ENCODE measurements around the gene HOXD10. TPM values are rescaled to one million over a fixed set of nuclear protein-coding genes. Genes with fewer than 3 reads are reported as not detected.

Gene HOXD10
- total RNA-seq, 1 experiment from 2014 or later: not detected

DNA sequence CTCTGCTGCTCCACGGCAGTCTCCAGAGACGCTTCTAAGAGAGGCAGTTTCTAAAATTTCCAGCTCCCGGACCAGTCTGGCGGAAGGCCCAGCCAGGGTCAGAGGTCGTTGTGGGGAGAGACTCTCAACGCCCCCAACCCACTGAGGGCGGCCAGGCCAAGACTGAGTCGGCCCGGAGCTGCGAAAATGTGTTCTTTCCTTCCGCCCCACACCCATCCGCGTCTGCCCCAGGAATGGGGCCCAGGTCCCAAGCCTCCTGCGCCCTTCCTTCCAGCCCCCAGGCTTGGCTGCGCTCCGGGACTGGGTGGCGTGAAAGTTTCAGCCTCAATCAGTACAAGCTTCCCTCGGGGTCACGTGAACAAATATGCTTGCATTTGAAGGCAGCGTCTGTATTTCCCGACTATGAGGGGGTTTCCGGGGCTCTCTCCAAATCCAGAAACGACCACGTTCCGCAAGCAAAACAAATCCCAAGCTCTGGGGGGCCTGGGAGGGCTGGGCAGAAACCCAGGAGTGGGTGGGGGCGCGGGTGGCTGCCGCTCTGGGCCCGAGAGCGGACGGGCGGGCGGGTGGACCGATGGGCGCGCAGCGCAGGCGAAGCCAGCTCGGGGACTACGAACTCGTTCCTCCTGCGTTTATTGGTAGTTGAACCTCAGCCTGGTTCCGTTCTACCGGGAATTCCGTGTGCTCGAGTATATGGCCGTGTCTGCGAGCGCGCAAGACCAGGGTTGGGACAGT lies 43.8 kb downstream of the HOXD10 start:
- ATAC-seq (no peak), DNase-seq (ENCODE audit: low read depth, low spot score) (no peak)
- in situ Hi-C loops (cut with HindIII; ENCODE audit: low pct_unique_long_range_greater_than_20kb, low sequenced_read_pairs) (no loop called here), intact Hi-C loops (cut with micrococcal nuclease; ENCODE audit: unreplicated experiment) (no loop called here)
- Histone ChIP-seq H3K36me3 (ENCODE audit: control insufficient read depth, insufficient read depth, low read length) (no peaks in the 10 kb centered on the region), H3K4me3 (ENCODE audit: low read depth in 2 of 2, low read length in 2 of 2) (no peak overlapping the region), H3K27me3 (ENCODE audit: control insufficient read depth, insufficient read depth, low read length) (no peaks in the 10 kb centered on the region; the same call in 1 of the 2 replicates), H3K9me3 (ENCODE audit: control insufficient read depth, insufficient read depth, low read depth, low read length) (no peaks in the 10 kb centered on the region), H3K27ac (ENCODE audit: low read length) (no peak overlapping the region), H3K4me1 (ENCODE audit: control insufficient read depth, insufficient read depth, low read length) (peaks cover 3% of the 10 kb centered on the region; the same call in 1 of the 2 replicates)
- POLR2A ChIA-PET: no interaction called here
- no TSS peak for BruUV-seq (replicated peaks)
- CTCF ChIA-PET: no interaction called here
- TF ChIP-seq, protein P1, sequence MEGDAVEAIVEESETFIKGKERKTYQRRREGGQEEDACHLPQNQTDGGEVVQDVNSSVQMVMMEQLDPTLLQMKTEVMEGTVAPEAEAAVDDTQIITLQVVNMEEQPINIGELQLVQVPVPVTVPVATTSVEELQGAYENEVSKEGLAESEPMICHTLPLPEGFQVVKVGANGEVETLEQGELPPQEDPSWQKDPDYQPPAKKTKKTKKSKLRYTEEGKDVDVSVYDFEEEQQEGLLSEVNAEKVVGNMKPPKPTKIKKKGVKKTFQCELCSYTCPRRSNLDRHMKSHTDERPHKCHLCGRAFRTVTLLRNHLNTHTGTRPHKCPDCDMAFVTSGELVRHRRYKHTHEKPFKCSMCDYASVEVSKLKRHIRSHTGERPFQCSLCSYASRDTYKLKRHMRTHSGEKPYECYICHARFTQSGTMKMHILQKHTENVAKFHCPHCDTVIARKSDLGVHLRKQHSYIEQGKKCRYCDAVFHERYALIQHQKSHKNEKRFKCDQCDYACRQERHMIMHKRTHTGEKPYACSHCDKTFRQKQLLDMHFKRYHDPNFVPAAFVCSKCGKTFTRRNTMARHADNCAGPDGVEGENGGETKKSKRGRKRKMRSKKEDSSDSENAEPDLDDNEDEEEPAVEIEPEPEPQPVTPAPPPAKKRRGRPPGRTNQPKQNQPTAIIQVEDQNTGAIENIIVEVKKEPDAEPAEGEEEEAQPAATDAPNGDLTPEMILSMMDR (IDR thresholded peaks at IDR 0.05): no peak
- TF ChIP-seq POLR2AphosphoS5 (IDR thresholded peaks at IDR 0.05; ENCODE audit: low read depth, low read length): no peak
- TF ChIP-seq SIN3A (IDR thresholded peaks at IDR 0.05; ENCODE audit: borderline replicate concordance, insufficient read depth, low read depth, low read length): no peak
- TF ChIP-seq TCF7L2 (IDR thresholded peaks at IDR 0.05; ENCODE audit: low read depth, low read length): no peak
- TF ChIP-seq, protein P2, sequence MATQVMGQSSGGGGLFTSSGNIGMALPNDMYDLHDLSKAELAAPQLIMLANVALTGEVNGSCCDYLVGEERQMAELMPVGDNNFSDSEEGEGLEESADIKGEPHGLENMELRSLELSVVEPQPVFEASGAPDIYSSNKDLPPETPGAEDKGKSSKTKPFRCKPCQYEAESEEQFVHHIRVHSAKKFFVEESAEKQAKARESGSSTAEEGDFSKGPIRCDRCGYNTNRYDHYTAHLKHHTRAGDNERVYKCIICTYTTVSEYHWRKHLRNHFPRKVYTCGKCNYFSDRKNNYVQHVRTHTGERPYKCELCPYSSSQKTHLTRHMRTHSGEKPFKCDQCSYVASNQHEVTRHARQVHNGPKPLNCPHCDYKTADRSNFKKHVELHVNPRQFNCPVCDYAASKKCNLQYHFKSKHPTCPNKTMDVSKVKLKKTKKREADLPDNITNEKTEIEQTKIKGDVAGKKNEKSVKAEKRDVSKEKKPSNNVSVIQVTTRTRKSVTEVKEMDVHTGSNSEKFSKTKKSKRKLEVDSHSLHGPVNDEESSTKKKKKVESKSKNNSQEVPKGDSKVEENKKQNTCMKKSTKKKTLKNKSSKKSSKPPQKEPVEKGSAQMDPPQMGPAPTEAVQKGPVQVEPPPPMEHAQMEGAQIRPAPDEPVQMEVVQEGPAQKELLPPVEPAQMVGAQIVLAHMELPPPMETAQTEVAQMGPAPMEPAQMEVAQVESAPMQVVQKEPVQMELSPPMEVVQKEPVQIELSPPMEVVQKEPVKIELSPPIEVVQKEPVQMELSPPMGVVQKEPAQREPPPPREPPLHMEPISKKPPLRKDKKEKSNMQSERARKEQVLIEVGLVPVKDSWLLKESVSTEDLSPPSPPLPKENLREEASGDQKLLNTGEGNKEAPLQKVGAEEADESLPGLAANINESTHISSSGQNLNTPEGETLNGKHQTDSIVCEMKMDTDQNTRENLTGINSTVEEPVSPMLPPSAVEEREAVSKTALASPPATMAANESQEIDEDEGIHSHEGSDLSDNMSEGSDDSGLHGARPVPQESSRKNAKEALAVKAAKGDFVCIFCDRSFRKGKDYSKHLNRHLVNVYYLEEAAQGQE (IDR thresholded peaks at IDR 0.05; ENCODE audit: insufficient read depth in 1 of 2, low read depth in 2 of 2, low read length in 1 of 2): no peak

DNA sequence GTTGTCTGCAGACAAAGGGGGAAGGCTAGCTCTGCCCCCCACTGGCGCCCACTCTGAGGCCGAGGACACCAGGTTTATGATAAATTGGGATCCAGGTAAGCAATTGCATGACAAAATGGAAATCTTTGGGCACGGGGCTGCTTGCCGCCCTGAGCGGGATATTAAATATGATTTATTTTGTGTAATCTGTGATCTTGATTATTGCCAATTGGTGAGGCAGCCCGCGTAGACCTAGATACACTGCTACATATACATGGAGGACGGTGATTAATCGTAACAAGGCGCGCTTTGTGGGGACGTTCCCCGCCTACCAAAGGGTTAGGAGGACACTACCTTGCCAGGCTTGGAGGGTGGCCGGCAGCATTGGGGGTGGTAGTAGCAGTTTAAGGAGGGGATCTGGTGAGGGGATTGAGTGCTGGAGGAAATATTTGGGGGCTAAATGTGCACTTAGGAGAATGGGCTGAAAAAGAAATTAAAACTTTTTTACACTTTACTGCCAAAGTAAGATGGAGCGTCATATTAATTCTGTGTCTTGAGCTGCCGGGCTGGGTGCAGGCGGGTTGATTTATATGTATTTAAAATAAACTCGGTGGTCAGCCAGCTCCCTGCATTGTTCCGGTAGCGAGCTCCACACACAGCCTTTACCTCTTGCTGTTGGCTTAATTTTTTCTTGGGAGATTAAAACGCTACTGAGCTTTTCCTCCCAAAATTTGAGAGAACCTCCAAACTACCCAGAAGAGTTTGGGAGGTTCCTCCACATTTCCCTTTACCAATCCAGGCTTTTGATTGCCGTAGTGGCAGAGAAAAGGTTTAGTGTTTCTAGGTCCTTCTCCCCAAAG lies 44.6 kb downstream of the HOXD10 start:
- TF ChIP-seq SIN3A (IDR thresholded peaks at IDR 0.05; ENCODE audit: borderline replicate concordance, insufficient read depth, low read depth, low read length) (no peak), POLR2AphosphoS5 (IDR thresholded peaks at IDR 0.05; ENCODE audit: low read depth, low read length) (no peak), TCF7L2 (IDR thresholded peaks at IDR 0.05; ENCODE audit: low read depth, low read length) (no peak)
- TF ChIP-seq, protein P2 (IDR thresholded peaks at IDR 0.05; ENCODE audit: insufficient read depth in 1 of 2, low read depth in 2 of 2, low read length in 1 of 2): no peak
- TF ChIP-seq, protein P1 (IDR thresholded peaks at IDR 0.05): no peak
- no peaks in the 10 kb centered on the region for H3K36me3 ChIP-seq (ENCODE audit: control insufficient read depth, insufficient read depth, low read length)
- ChIA-PET CTCF (no interaction called here), POLR2A (no interaction called here)
- no peak for DNase-seq (ENCODE audit: low read depth, low spot score)
- intact Hi-C loops (cut with micrococcal nuclease; ENCODE audit: unreplicated experiment) (no loop called here), in situ Hi-C loops (cut with HindIII; ENCODE audit: low pct_unique_long_range_greater_than_20kb, low sequenced_read_pairs) (no loop called here)
- no peak overlapping the region for H3K4me3 ChIP-seq (ENCODE audit: low read depth in 2 of 2, low read length in 2 of 2)
- no peaks in the 10 kb centered on the region; the same call in 1 of the 2 replicates for H3K27me3 ChIP-seq (ENCODE audit: control insufficient read depth, insufficient read depth, low read length)
- peaks cover 3% of the 10 kb centered on the region; the same call in 1 of the 2 replicates for H3K4me1 ChIP-seq (ENCODE audit: control insufficient read depth, insufficient read depth, low read length)
- H3K9me3 ChIP-seq (ENCODE audit: control insufficient read depth, insufficient read depth, low read depth, low read length): no peaks in the 10 kb centered on the region
- no peak for ATAC-seq
- H3K27ac ChIP-seq (ENCODE audit: low read length): no peak overlapping the region
- no TSS peak for BruUV-seq (replicated peaks)

Measured in Panc1 (cell line).